SK-N-SH (cell line): ENCODE measurements around the gene RTN4RL1. TPM values are rescaled to one million over a fixed set of nuclear protein-coding genes. Genes with fewer than 3 reads are reported as not detected.

Experiments
- CHD2 ChIP-seq: fragments of 150-350 bp; IDR thresholded peaks from 2 replicates; pipeline ENCODE4 v1.6.1; 2018; ENCODE audit warnings: low read length; ENCODE audit not compliant: partially characterized antibody
- CTCF ChIP-seq: fragments of 200-600 bp; sonication (generic); IDR thresholded peaks from 2 replicates; pipeline ENCODE4 v1.6.1; 2017; ENCODE audit warnings: antibody characterized with exemption, mild to moderate bottlenecking, moderate library complexity
- EZH2phosphoT487 ChIP-seq: fragments of 200-600 bp; sonication (generic); IDR thresholded peaks from 2 replicates; pipeline ENCODE4 v1.6.1; 2017; ENCODE audit warnings: low read depth, mixed run types, mild to moderate bottlenecking, antibody characterized with exemption, moderate library complexity, borderline replicate concordance
- FOSL2 ChIP-seq: IDR thresholded peaks from 2 replicates; pipeline ENCODE4 v1.4.0; 2012; ENCODE audit warnings: low read depth, mild to moderate bottlenecking, moderate library complexity, borderline replicate concordance
- FOXM1 ChIP-seq: IDR thresholded peaks from 2 replicates; pipeline ENCODE4 v1.4.0; 2012; ENCODE audit warnings: low read depth, mild to moderate bottlenecking
- GABPA ChIP-seq: IDR thresholded peaks from 2 replicates; pipeline ENCODE4 v1.4.0; 2012; ENCODE audit warnings: low read depth, mild to moderate bottlenecking
- GATA2 ChIP-seq: sonication (generic); formaldehyde crosslinking; IDR thresholded peaks from 2 replicates; pipeline ENCODE4 v1.5.0; 2020; ENCODE audit warnings: mild to moderate bottlenecking, missing genetic modification reagents
- IRF3 ChIP-seq: fragments of 150-350 bp; IDR thresholded peaks from 2 replicates; pipeline ENCODE4 v1.6.1; 2016; ENCODE audit warnings: mild to moderate bottlenecking, low read depth, low read length
- JUND ChIP-seq: IDR thresholded peaks from 2 replicates; pipeline ENCODE4 v1.4.0; 2012
- MXI1 ChIP-seq: IDR thresholded peaks from 2 replicates; pipeline ENCODE4 v1.6.1; 2012; ENCODE audit warnings: mild to moderate bottlenecking, low read depth, low read length, improper control_type of control experiment
- NFIC ChIP-seq: IDR thresholded peaks from 2 replicates; pipeline ENCODE4 v1.4.0; 2012; ENCODE audit warnings: borderline replicate concordance
- RCOR1 ChIP-seq: fragments of 150-350 bp; IDR thresholded peaks from 2 replicates; pipeline ENCODE4 v1.6.1; 2017; ENCODE audit warnings: antibody characterized with exemption, low read length
- REST ChIP-seq: IDR thresholded peaks from 2 replicates; pipeline ENCODE4 v1.6.1; 2012; ENCODE audit warnings: mild to moderate bottlenecking, low read depth, low read length, moderate library complexity
- SIN3A ChIP-seq: IDR thresholded peaks from 2 replicates; pipeline ENCODE4 v1.6.1; 2012; ENCODE audit warnings: low read depth, mild to moderate bottlenecking, low read length, moderate library complexity, borderline replicate concordance
- TEAD4 ChIP-seq: IDR thresholded peaks from 2 replicates; pipeline ENCODE4 v1.4.0; 2012; ENCODE audit warnings: mild to moderate bottlenecking, borderline replicate concordance; ENCODE audit not compliant: insufficient read depth
- USF1 ChIP-seq: IDR thresholded peaks from 2 replicates; pipeline ENCODE4 v1.4.0; 2012; ENCODE audit warnings: low read depth, borderline replicate concordance
- USF2 ChIP-seq: fragments of 150-350 bp; IDR thresholded peaks from 2 replicates; pipeline ENCODE4 v1.6.1; 2017; ENCODE audit warnings: antibody characterized with exemption, low read length, low read depth, borderline replicate concordance
- polyA plus RNA-seq, 3 experiments: library from polyadenylated mRNA; depleted of rRNA; stranded (reverse); fragments of >200 nt; gene quantifications; 2 replicates each; pipeline ENCODE4 v1.2.3, GENCODE V29; 2012

Gene RTN4RL1
- polyA plus RNA-seq, 1 of the 3 experiments (the other 2 are of a cell fraction), result 0.07 TPM

- peak; percentile 39; the same call in 1 of the 2 replicates for TF ChIP-seq REST
- TF ChIP-seq FOSL2, result no peak
- no peak for TF ChIP-seq NFIC
- no peak for TF ChIP-seq SIN3A
- no peak for TF ChIP-seq MXI1
- TF ChIP-seq EZH2phosphoT487, result no peak
- TF ChIP-seq CTCF, result peak; percentile 72
- no peak for TF ChIP-seq USF1
- TF ChIP-seq CHD2, result no peak
- no peak for TF ChIP-seq USF2
- no peak for TF ChIP-seq RCOR1
- no peak for TF ChIP-seq IRF3
- TF ChIP-seq TEAD4, result 0 out of 2 replicates have a peak, but pooled peaks have one; percentile 11
- no peak for TF ChIP-seq JUND
- TF ChIP-seq GABPA, result no peak
- TF ChIP-seq FOXM1, result no peak
- TF ChIP-seq GATA2 (CRISPR knock-in tag), result no peak
These were observed 29.6 kb upstream of the RTN4RL1 start, which contains the start of gene HIC1 (continued) for GRCh38 chr17:2054512-2055291.
